Astrocyte (in vitro differentiated cells and primary cell): ENCODE data around the gene GUCA1A. TPM values are rescaled to one million over a fixed set of nuclear protein-coding genes. Genes with fewer than 3 reads are reported as not detected.

Experiments
- DNase-seq: peaks from one replicate; pipeline ENCODE4 v3.0.0-alpha.2; 2010; ENCODE audit warnings: low read depth
- FAIRE-seq: peaks from 2 replicates; lab custom pipeline; 2011; peaks lifted over from hg19 to GRCh38; lab: Jason Lieb, UNC
- H2AFZ ChIP-seq: 2 replicates; pipeline ENCODE4 v1.6.0; 2012; ENCODE audit warnings: low read depth, low read length, inconsistent platforms
- H3K27ac ChIP-seq: 2 replicates; pipeline ENCODE4 v1.5.1; 2011; ENCODE audit warnings: low read depth, low read length, inconsistent platforms
- H3K27me3 ChIP-seq: 2 replicates; pipeline ENCODE4 v1.6.0; 2011; ENCODE audit warnings: low read length, inconsistent platforms; ENCODE audit not compliant: insufficient read depth
- H3K36me3 ChIP-seq: 2 replicates; pipeline ENCODE4 v1.5.1; 2011; ENCODE audit warnings: low read length, inconsistent platforms; ENCODE audit not compliant: insufficient read depth
- H3K4me1 ChIP-seq: 2 replicates; pipeline ENCODE4 v1.5.1; 2011; ENCODE audit warnings: low read length, inconsistent platforms; ENCODE audit not compliant: insufficient read depth
- H3K4me2 ChIP-seq: 2 replicates; pipeline ENCODE4 v1.6.0; 2012; ENCODE audit warnings: low read length, inconsistent platforms
- H3K4me3 ChIP-seq: 2 replicates; pipeline ENCODE4 v1.5.1; 2011; ENCODE audit warnings: low read depth, mild to moderate bottlenecking, low read length, inconsistent platforms; ENCODE audit not compliant: insufficient read depth
- H3K79me2 ChIP-seq: 2 replicates; pipeline ENCODE4 v1.6.0; 2012; ENCODE audit warnings: mild to moderate bottlenecking, low read length, inconsistent platforms; ENCODE audit not compliant: insufficient read depth
- H3K9ac ChIP-seq: 2 replicates; pipeline ENCODE4 v1.6.0; 2012; ENCODE audit warnings: mild to moderate bottlenecking, low read length, inconsistent platforms
- H3K9me3 ChIP-seq: 2 replicates; pipeline ENCODE4 v1.5.1; 2012; ENCODE audit warnings: low read depth, mild to moderate bottlenecking, low read length, inconsistent platforms; ENCODE audit not compliant: insufficient read depth
- H4K20me1 ChIP-seq: 2 replicates; pipeline ENCODE4 v1.6.0; 2012; ENCODE audit warnings: low read length, inconsistent platforms; ENCODE audit not compliant: insufficient read depth
- H3K27ac Mint-ChIP-seq: one replicate; pipeline ENCODE4 v1.8.0; 2021; ENCODE audit warnings: mild to moderate bottlenecking, mixed read lengths; ENCODE audit not compliant: unreplicated experiment
- H3K27me3 Mint-ChIP-seq: one replicate; pipeline ENCODE4 v1.8.0; 2021; ENCODE audit warnings: low read depth, mixed read lengths; ENCODE audit not compliant: unreplicated experiment
- H3K36me3 Mint-ChIP-seq: one replicate; pipeline ENCODE4 v1.8.0; 2021; ENCODE audit warnings: low read depth, mixed read lengths; ENCODE audit not compliant: unreplicated experiment
- H3K4me1 Mint-ChIP-seq: one replicate; pipeline ENCODE4 v1.8.0; 2021; ENCODE audit warnings: low read depth, mixed read lengths; ENCODE audit not compliant: unreplicated experiment
- H3K4me3 Mint-ChIP-seq: one replicate; pipeline ENCODE4 v1.8.0; 2021; ENCODE audit warnings: mild to moderate bottlenecking, moderate library complexity, mixed read lengths; ENCODE audit not compliant: unreplicated experiment
- H3K9me3 Mint-ChIP-seq: one replicate; pipeline ENCODE4 v1.8.0; 2021; ENCODE audit warnings: mild to moderate bottlenecking, mixed read lengths; ENCODE audit not compliant: unreplicated experiment
- EZH2 ChIP-seq: IDR thresholded peaks from 2 replicates; pipeline ENCODE4 v1.6.1; 2012; ENCODE audit warnings: mild to moderate bottlenecking, low read length, inconsistent platforms; ENCODE audit not compliant: insufficient read depth
- total RNA-seq: library from RNA; stranded (reverse); gene quantifications from 2 replicates; pipeline ENCODE4 v1.2.1, GENCODE V29; 2021
- TF ChIP-seq, protein P1 (sequence below): IDR thresholded peaks from 2 replicates; pipeline ENCODE4 v1.5.1; 2011; ENCODE audit warnings: low read depth, mild to moderate bottlenecking, inconsistent platforms, low read length, moderate library complexity; ENCODE audit not compliant: insufficient read depth

The GUCA1A gene
- total RNA-seq, 1 donor from 2014 or later = 0.45 TPM

DNA sequence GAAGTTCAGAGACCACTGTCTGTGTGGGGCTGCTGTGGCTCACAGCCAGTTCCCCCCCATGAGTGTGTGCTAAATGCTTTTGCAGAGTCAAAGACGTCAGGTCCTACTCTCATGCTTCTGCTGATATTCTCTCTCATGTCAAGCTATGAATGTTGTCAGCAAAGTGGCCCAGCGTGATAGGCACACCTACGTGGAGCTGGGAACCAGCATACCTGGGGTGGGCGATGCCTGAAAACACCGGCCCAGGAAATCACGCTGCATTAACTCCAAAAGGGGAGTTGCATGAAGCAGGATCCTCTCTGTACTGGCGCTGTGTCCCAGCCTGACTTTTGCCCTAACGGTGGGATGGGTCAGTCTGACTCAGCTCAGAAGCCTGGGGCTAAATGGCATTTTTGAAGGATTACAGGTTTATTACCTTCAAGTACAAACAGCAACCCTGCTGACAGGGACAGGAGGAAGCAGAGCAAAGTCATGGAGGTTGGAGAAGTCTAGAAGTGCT lies 53.5 kb downstream of the GUCA1A start:
- H3K36me3 Mint-ChIP-seq = peaks cover 1% of the 10 kb centered on the region
- no peaks in the 10 kb centered on the region for H3K9me3 ChIP-seq
- H3K4me3 Mint-ChIP-seq = no peak overlapping the region
- FAIRE-seq (no peak), DNase-seq (peak; percentile 53)
- H3K4me3 ChIP-seq = peak overlapping the region; percentile 22
- H3K9ac ChIP-seq = peak overlapping the region; percentile 49
- H3K4me1 ChIP-seq = peaks cover 28% of the 10 kb centered on the region
- peak overlapping the region; percentile 6 for H3K27ac Mint-ChIP-seq
- TF ChIP-seq, protein P1, sequence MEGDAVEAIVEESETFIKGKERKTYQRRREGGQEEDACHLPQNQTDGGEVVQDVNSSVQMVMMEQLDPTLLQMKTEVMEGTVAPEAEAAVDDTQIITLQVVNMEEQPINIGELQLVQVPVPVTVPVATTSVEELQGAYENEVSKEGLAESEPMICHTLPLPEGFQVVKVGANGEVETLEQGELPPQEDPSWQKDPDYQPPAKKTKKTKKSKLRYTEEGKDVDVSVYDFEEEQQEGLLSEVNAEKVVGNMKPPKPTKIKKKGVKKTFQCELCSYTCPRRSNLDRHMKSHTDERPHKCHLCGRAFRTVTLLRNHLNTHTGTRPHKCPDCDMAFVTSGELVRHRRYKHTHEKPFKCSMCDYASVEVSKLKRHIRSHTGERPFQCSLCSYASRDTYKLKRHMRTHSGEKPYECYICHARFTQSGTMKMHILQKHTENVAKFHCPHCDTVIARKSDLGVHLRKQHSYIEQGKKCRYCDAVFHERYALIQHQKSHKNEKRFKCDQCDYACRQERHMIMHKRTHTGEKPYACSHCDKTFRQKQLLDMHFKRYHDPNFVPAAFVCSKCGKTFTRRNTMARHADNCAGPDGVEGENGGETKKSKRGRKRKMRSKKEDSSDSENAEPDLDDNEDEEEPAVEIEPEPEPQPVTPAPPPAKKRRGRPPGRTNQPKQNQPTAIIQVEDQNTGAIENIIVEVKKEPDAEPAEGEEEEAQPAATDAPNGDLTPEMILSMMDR = no peak
- TF ChIP-seq EZH2 = no peak
- H4K20me1 ChIP-seq = no peaks in the 10 kb centered on the region
- no peaks in the 10 kb centered on the region for H3K9me3 Mint-ChIP-seq
- H3K4me2 ChIP-seq = peak overlapping the region; percentile 69
- H3K27ac ChIP-seq = peak overlapping the region; percentile 74
- peak overlapping the region; percentile 43 for H2AFZ ChIP-seq
- no peaks in the 10 kb centered on the region for H3K27me3 Mint-ChIP-seq
- H3K4me1 Mint-ChIP-seq = peaks cover 28% of the 10 kb centered on the region
- H3K27me3 ChIP-seq = no peaks in the 10 kb centered on the region
- H3K36me3 ChIP-seq = no peaks in the 10 kb centered on the region
- no peaks in the 10 kb centered on the region for H3K79me2 ChIP-seq

DNA sequence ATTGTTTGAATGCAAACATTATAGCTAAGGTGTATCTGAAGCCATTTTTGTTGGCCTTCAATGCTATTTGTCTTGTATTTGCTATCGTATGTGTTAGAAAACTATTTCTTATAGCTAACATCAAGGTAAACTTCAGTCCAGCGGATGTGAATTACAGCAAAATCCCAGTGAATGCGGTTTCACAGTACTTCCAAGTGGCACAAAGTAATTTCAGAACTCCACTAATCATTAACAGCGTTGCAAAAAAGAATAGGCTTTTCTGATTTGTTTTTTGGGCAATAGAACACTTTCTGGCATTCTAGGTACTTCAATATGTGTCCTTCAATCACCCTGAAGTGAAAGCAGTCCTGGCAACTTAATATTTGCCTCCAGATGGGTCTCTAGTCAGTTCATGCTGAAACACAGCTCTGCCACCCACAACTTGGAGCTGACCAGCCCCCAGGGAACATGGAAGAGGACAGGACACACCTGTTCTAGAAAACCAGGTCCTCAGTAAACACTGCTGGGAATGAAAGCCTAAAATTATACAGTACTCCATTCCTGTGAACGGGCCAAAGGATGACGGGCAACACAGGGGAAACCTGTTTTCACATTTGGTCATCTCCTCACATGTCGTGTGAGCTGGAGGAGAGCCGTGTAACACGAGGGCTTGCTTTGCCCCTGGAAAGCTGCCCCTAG lies 54.1 kb downstream of the GUCA1A start:
- H3K9me3 Mint-ChIP-seq = no peaks in the 10 kb centered on the region
- Histone ChIP-seq H2AFZ (peak overlapping the region; percentile 43), H3K36me3 (peaks cover 3% of the 10 kb centered on the region), H3K4me1 (peaks cover 28% of the 10 kb centered on the region), H3K27ac (peak overlapping the region; percentile 74), H3K79me2 (no peaks in the 10 kb centered on the region), H3K9me3 (no peaks in the 10 kb centered on the region), H3K27me3 (no peaks in the 10 kb centered on the region), H3K9ac (peak overlapping the region; percentile 49), H3K4me2 (peak overlapping the region; percentile 69), H4K20me1 (no peaks in the 10 kb centered on the region), H3K4me3 (peak overlapping the region; percentile 22)
- peaks cover 7% of the 10 kb centered on the region for H3K36me3 Mint-ChIP-seq
- H3K4me3 Mint-ChIP-seq = no peak overlapping the region
- FAIRE-seq (no peak), DNase-seq (no peak)
- no peak for TF ChIP-seq EZH2
- TF ChIP-seq, protein P1 = no peak
- peaks cover 28% of the 10 kb centered on the region for H3K4me1 Mint-ChIP-seq
- H3K27ac Mint-ChIP-seq = peak overlapping the region; percentile 47
- no peaks in the 10 kb centered on the region for H3K27me3 Mint-ChIP-seq

GRCh38 chr6:42228305-42228704 lies 55.1 kb downstream of the GUCA1A start:
- H3K9me3 ChIP-seq = no peaks in the 10 kb centered on the region
- no peak overlapping the region for H3K27ac ChIP-seq
- no peaks in the 10 kb centered on the region for H3K79me2 ChIP-seq
- TF ChIP-seq EZH2 = no peak
- TF ChIP-seq, protein P1 = no peak
- Mint-ChIP-seq H3K4me1 (peaks cover 28% of the 10 kb centered on the region), H3K36me3 (peaks cover 7% of the 10 kb centered on the region), H3K27ac (no peak overlapping the region), H3K4me3 (no peak overlapping the region), H3K27me3 (no peaks in the 10 kb centered on the region), H3K9me3 (no peaks in the 10 kb centered on the region)
- H3K9ac ChIP-seq = no peak overlapping the region
- peaks cover 4% of the 10 kb centered on the region for H3K36me3 ChIP-seq
- no peak overlapping the region for H3K4me3 ChIP-seq
- H4K20me1 ChIP-seq = no peaks in the 10 kb centered on the region
- DNase-seq (no peak), FAIRE-seq (no peak)
- no peak overlapping the region for H3K4me2 ChIP-seq
- H3K27me3 ChIP-seq = no peaks in the 10 kb centered on the region
- H3K4me1 ChIP-seq = peaks cover 28% of the 10 kb centered on the region
- H2AFZ ChIP-seq = no peak overlapping the region
